ENCODE results near the gene NTPCR.

NTPCR gene

DNA sequence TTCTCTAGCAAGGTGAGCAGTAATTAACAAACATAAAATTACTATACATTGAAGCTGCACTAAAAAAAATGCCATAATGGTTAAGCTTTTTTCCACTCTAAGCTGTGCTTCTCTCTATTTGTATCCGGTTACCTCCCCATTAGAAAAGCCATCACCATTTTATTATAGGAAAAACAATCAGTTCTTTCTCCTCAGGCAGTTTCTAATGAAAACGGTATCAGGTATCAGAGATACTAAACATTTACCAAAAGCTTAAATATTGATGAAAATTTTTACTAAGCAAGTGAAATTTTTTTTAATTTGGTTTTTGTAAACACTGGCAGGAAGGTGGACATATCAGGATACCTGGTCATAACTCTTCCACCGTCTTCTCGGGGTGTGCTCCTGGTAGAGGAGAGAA lies 14.2 kb downstream of the NTPCR start:
- Histone ChIP-seq H3K36me3 (ENCODE audit: control insufficient read depth, insufficient read depth, low read length) (peaks cover 41% of the 10 kb centered on the region), H3K27ac (ENCODE audit: low read depth, low read length, severe bottlenecking) (no peak overlapping the region), H3K9me3 (ENCODE audit: control insufficient read depth, low read length) (no peaks in the 10 kb centered on the region), H3K4me3 (ENCODE audit: extremely low read depth, insufficient read depth, low read length, poor library complexity, severe bottlenecking) (no peak overlapping the region), H3K4me1 (ENCODE audit: control insufficient read depth, insufficient read depth, low read length, poor library complexity, severe bottlenecking) (peaks cover 14% of the 10 kb centered on the region)
- 100% methylated on average over 1 of the region's 4 CpGs; no CpG with 5 or more reads in 1 of the 2 experiments for WGBS, 2 experiments (ENCODE audit: insufficient coverage in 2 of 2)

DNA sequence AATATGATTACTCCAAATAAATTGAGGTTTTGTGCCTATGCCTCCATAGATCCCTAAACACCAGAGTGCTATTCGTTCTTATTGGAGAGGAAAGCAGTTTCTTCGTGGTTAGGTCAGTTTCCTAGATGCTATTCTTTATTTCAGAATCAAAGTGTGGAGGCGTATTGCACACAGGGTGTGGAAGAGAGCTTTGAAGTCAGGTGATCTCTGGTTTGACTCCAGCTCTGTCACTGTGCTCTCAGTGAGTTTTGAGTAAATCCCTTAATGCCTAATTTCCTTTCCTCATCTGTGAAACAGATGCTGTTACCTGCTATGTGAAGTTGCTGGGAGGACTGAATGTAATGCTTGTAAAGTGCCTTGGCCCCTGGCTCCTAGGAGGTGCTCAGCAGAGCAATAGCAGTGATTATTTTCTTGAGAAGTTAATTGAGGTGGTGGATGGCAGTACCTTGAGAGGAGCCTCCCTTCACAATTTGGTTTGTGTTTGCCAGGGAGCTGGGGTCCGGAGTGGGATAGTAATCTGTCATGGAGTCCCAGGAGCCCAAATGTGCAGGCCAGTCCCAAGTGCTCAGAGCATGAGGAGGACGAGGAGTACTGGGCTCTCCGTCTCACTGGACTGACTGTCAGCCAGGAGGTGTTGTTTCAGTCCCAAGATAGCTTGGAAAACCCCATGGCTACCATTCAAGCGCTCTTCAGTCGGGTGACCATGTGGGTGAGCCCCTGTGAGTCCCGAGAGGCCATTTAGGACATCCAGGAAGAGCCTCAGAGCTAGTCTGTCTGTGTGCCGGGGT lies 14.9 kb downstream of the NTPCR start:
- Histone ChIP-seq H3K27ac (ENCODE audit: low read depth, low read length, severe bottlenecking) (no peak overlapping the region), H3K9me3 (ENCODE audit: control insufficient read depth, low read length) (no peaks in the 10 kb centered on the region), H3K4me3 (ENCODE audit: extremely low read depth, insufficient read depth, low read length, poor library complexity, severe bottlenecking) (no peak overlapping the region), H3K4me1 (ENCODE audit: control insufficient read depth, insufficient read depth, low read length, poor library complexity, severe bottlenecking) (peaks cover 14% of the 10 kb centered on the region), H3K36me3 (ENCODE audit: control insufficient read depth, insufficient read depth, low read length) (peaks cover 43% of the 10 kb centered on the region)
- 91% methylated on average over 7 to 10 of the region's 10 CpGs for WGBS, 2 experiments (ENCODE audit: insufficient coverage in 2 of 2)

DNA sequence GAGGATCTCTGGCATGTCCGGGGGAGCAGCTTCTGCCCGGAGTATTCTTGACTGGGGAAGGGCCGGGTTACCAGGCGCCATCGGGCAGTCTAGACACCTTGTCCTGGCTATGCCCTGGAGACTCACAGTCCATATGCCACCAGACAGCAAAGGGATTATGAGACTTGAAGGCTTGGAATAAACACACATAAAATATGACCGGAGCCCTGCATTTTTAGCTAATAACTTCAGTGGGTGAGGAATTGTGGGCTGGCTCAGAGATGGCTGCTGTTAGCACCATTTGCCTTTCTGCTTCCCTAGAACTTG lies 15.5 kb downstream of the NTPCR start:
- peaks cover 14% of the 10 kb centered on the region for H3K4me1 ChIP-seq (ENCODE audit: control insufficient read depth, insufficient read depth, low read length, poor library complexity, severe bottlenecking)
- H3K27ac ChIP-seq (ENCODE audit: low read depth, low read length, severe bottlenecking), result no peak overlapping the region

DNA sequence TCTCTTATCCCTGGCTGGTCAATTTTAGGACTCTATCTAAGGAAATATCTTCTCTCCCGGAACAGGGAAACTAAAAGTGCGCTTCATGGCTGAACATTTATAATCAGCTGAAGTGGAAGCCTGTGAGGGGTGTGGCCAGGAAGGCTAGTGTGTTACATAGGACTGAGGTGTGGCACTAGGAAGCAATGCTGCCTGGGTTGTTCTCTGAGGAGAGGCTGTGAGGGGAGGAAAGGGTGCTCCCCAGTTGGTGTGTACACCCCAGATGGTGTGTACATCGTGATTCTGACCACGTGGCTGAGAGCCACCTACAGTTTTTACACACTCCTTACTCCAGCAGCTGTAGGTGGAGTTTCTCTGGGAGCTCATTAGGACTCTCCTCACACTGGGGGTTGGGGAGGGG lies 16.3 kb downstream of the NTPCR start:
- Histone ChIP-seq H3K4me1 (ENCODE audit: control insufficient read depth, insufficient read depth, low read length, poor library complexity, severe bottlenecking) (peaks cover 14% of the 10 kb centered on the region), H3K4me3 (ENCODE audit: extremely low read depth, insufficient read depth, low read length, poor library complexity, severe bottlenecking) (no peak overlapping the region), H3K27ac (ENCODE audit: low read depth, low read length, severe bottlenecking) (no peak overlapping the region), H3K36me3 (ENCODE audit: control insufficient read depth, insufficient read depth, low read length) (peaks cover 56% of the 10 kb centered on the region), H3K9me3 (ENCODE audit: control insufficient read depth, low read length) (no peaks in the 10 kb centered on the region)
- WGBS, 2 experiments (ENCODE audit: insufficient coverage in 2 of 2), result 94% methylated on average over 2 of the region's 4 CpGs; no CpG with 5 or more reads in 1 of the 2 experiments

More for the DNA sequence above, 15.5 kb downstream of the NTPCR start:
- WGBS, 2 experiments (ENCODE audit: insufficient coverage in 2 of 2), result 89 to 97% methylated on average over 5 to 6 of the region's 6 CpGs
- Histone ChIP-seq H3K4me3 (ENCODE audit: extremely low read depth, insufficient read depth, low read length, poor library complexity, severe bottlenecking) (no peak overlapping the region), H3K9me3 (ENCODE audit: control insufficient read depth, low read length) (no peaks in the 10 kb centered on the region), H3K36me3 (ENCODE audit: control insufficient read depth, insufficient read depth, low read length) (peaks cover 48% of the 10 kb centered on the region)

DNA sequence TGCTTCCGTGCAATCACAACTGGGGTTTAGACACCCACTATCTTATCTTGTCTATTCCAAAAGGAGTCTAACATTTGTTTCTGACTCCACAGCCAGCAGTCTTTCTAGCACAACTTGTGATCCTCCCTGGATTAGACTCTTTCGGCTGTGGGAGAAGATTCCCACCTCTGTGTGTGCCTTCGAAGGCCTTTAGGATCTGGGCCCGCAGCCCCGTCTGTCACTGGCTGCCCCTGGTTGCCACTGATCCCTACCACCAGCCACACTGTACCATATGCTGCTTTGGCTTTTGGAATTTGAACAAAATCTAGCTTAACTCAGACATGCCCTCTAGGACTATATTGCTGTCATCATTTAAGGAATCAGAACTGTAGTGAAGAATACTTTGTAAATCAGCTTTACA lies 18.0 kb downstream of the NTPCR start:
- peaks cover under 1% of the 10 kb centered on the region for H3K4me1 ChIP-seq (ENCODE audit: control insufficient read depth, insufficient read depth, low read length, poor library complexity, severe bottlenecking)
- H3K4me3 ChIP-seq (ENCODE audit: extremely low read depth, insufficient read depth, low read length, poor library complexity, severe bottlenecking), result no peak overlapping the region
- peaks cover 11% of the 10 kb centered on the region for H3K9me3 ChIP-seq (ENCODE audit: control insufficient read depth, low read length)
- WGBS, 2 experiments (ENCODE audit: insufficient coverage in 2 of 2), result 95 to 100% methylated on average over 3 of the region's 5 CpGs
- H3K27ac ChIP-seq (ENCODE audit: low read depth, low read length, severe bottlenecking), result no peak overlapping the region
- H3K36me3 ChIP-seq (ENCODE audit: control insufficient read depth, insufficient read depth, low read length), result peaks cover 73% of the 10 kb centered on the region

DNA sequence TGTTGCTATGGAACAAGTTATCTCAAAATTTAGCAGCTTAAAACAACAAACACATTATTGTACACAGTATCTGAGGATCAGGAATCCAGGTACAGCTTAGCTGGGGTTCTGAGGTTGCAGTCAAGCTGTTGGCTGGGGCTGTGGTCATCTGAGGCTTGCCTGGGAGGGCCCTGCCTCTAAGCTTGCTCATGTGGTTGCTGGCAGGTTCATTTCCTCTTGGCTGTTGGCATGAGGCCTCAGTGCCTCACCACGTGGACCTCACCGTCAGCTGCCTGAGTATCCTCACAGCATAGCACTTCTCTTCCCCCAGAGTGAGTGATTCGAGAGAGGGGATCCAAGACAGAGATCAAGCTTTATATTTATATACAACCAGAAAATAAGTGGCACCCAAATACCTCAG lies 18.6 kb downstream of the NTPCR start:
- peaks cover 79% of the 10 kb centered on the region for H3K36me3 ChIP-seq (ENCODE audit: control insufficient read depth, insufficient read depth, low read length)
- H3K4me3 ChIP-seq (ENCODE audit: extremely low read depth, insufficient read depth, low read length, poor library complexity, severe bottlenecking), result no peak overlapping the region
- no peak overlapping the region for H3K27ac ChIP-seq (ENCODE audit: low read depth, low read length, severe bottlenecking)
- peaks cover 16% of the 10 kb centered on the region for H3K9me3 ChIP-seq (ENCODE audit: control insufficient read depth, low read length)
- WGBS, 2 experiments (ENCODE audit: insufficient coverage in 2 of 2), result 90 to 93% methylated on average over 2 of the region's 3 CpGs
- H3K4me1 ChIP-seq (ENCODE audit: control insufficient read depth, insufficient read depth, low read length, poor library complexity, severe bottlenecking), result no peaks in the 10 kb centered on the region

DNA sequence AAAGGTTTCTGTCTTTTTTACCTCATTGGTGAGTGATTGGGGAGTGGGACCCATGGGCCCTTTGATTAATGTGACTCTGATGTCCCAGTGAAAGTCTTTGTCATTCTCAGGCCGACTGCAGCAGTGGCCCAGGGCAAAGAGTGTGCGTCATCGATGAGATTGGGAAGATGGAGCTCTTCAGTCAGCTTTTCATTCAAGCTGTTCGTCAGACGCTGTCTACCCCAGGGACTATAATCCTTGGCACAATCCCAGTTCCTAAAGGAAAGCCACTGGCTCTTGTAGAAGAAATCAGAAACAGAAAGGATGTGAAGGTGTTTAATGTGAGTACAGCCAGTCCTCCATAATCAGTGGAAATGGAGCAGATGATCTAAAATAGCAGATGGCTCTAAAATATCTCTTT lies 19.4 kb downstream of the NTPCR start:
- no peak overlapping the region for H3K4me3 ChIP-seq (ENCODE audit: extremely low read depth, insufficient read depth, low read length, poor library complexity, severe bottlenecking)
- 92% methylated on average over 3 of the region's 5 CpGs for WGBS, 2 experiments (ENCODE audit: insufficient coverage in 2 of 2)
- peaks cover 87% of the 10 kb centered on the region for H3K36me3 ChIP-seq (ENCODE audit: control insufficient read depth, insufficient read depth, low read length)

DNA sequence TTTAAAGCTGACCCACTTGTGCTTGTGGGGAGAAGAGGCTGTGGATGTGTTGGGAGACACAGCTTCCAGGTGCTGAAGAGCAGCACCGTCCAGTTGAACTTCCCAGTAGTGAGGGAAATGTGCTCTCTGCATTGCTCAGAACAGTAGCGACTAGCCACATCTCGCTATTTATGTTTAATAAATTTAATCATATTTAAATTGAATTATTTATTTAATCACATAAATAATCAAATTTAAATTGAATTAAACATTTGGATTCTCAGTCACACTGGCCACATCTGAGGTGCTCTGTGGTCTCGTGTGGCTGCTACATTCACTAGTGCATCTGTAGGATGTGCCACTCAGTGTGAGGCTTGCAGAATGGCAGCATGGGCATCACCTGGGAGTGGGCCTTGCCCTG lies 20.1 kb downstream of the NTPCR start:
- Histone ChIP-seq H3K9me3 (ENCODE audit: control insufficient read depth, low read length) (peaks cover 20% of the 10 kb centered on the region), H3K4me1 (ENCODE audit: control insufficient read depth, insufficient read depth, low read length, poor library complexity, severe bottlenecking) (no peaks in the 10 kb centered on the region), H3K4me3 (ENCODE audit: extremely low read depth, insufficient read depth, low read length, poor library complexity, severe bottlenecking) (no peak overlapping the region), H3K27ac (ENCODE audit: low read depth, low read length, severe bottlenecking) (no peak overlapping the region), H3K36me3 (ENCODE audit: control insufficient read depth, insufficient read depth, low read length) (peaks cover 90% of the 10 kb centered on the region)
- 92% methylated on average over 1 of the region's 4 CpGs; no CpG with 5 or more reads in 1 of the 2 experiments for WGBS, 2 experiments (ENCODE audit: insufficient coverage in 2 of 2)

More for the DNA sequence above, 19.4 kb downstream of the NTPCR start:
- Histone ChIP-seq H3K4me1 (ENCODE audit: control insufficient read depth, insufficient read depth, low read length, poor library complexity, severe bottlenecking) (no peaks in the 10 kb centered on the region), H3K9me3 (ENCODE audit: control insufficient read depth, low read length) (peaks cover 20% of the 10 kb centered on the region), H3K27ac (ENCODE audit: low read depth, low read length, severe bottlenecking) (no peak overlapping the region)

DNA sequence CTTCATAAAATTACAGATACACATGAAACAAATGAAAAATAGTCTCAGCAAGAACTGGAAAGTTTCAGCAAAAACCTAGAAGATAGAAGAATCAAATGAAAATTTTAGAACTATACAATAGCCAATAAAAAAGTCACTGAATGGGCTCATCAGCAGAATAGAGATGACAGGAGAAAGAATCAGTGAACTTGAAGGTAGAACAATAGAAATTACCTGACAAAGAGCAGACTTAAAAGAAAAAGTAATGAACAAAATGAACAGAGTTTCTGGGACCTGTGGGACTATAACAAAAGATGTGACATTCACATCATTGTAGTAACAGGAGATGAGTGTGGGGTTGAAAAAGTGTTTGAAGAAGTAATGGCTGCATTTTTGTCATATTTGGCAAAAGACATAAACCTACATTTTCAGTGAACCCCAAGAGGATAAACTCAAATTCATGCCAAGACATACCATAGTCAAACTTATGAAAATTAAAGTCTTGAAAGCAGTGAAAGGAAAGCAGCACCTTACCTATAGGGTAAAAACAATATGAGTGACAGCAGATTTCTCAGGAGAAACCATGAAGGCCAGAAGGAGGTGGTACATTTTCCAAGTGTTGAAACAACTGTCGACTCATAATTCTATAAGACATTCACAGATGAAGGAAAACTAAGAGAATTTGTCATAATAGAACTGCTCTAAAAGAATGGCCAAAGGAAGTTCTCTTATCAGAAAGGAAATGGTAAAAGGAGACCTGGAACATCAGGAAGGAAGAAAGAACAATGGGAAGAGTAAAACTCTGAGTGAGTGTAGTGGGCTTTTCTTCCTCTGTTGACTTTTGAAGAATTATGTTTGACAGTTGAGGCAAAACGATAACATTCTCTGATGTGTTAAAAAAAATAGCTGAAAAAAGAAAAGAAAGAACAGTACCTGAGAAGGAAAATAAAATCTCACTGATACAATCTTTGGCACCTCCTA lies 23.5 kb downstream of the NTPCR start:
- WGBS, 2 experiments (ENCODE audit: insufficient coverage in 2 of 2), result no CpG with 5 or more reads among the region's 2 CpGs
- no peak overlapping the region for H3K4me3 ChIP-seq (ENCODE audit: extremely low read depth, insufficient read depth, low read length, poor library complexity, severe bottlenecking)
- peaks cover 20% of the 10 kb centered on the region for H3K9me3 ChIP-seq (ENCODE audit: control insufficient read depth, low read length)
- H3K4me1 ChIP-seq (ENCODE audit: control insufficient read depth, insufficient read depth, low read length, poor library complexity, severe bottlenecking), result no peaks in the 10 kb centered on the region
- H3K36me3 ChIP-seq (ENCODE audit: control insufficient read depth, insufficient read depth, low read length), result peaks cover 95% of the 10 kb centered on the region
- no peak overlapping the region for H3K27ac ChIP-seq (ENCODE audit: low read depth, low read length, severe bottlenecking)

DNA sequence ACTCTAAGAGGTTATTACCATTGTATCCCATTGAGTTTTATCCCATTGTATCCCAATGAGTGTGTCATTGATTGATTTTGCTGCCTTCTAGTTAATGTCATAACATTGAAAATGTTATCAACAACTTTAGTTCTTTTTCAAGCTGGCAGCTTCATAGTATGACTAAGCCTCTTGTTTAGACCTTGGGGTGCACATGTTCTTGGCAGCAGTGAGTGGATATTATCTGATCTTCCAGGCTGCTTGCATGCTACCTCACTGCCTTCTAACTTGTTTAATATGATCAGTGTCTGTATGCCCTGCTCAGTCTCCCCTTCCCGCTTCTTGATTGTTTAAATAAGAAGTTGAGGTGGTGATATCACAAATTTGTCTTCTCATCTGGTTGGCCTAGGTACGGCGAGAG lies 24.6 kb downstream of the NTPCR start:
- Histone ChIP-seq H3K4me1 (ENCODE audit: control insufficient read depth, insufficient read depth, low read length, poor library complexity, severe bottlenecking) (no peaks in the 10 kb centered on the region), H3K36me3 (ENCODE audit: control insufficient read depth, insufficient read depth, low read length) (peaks cover 93% of the 10 kb centered on the region), H3K9me3 (ENCODE audit: control insufficient read depth, low read length) (peaks cover 20% of the 10 kb centered on the region), H3K4me3 (ENCODE audit: extremely low read depth, insufficient read depth, low read length, poor library complexity, severe bottlenecking) (no peak overlapping the region), H3K27ac (ENCODE audit: low read depth, low read length, severe bottlenecking) (no peak overlapping the region)
- WGBS, 2 experiments (ENCODE audit: insufficient coverage in 2 of 2), result 94 to 96% methylated on average over 3 of the region's 3 CpGs
